Measurements from ENCODE around the gene STAT5A. TPM values are rescaled to one million over a fixed set of nuclear protein-coding genes. Genes with fewer than 3 reads are reported as not detected.
A peak's percentile ranks its signal among the peaks of the same experiment; 100 is the strongest.
"Not testable (repeated sequence)": the region's sequence is repeated elsewhere in the genome, so short reads cannot be mapped to it uniquely, and the experiment has no call there.

Gene STAT5A
- polyA plus RNA-seq, 1 experiment, result 5.3 TPM

GRCh38 chr17:42251115-42251514 lies 37.2 kb upstream of the STAT5A start:
- no peak for DNase-seq (ENCODE audit: low read depth, low spot score)
- H3K4me3 ChIP-seq (ENCODE audit: low read depth, low read length), result no peak overlapping the region
- no peaks in the 10 kb centered on the region for H3K27me3 ChIP-seq (ENCODE audit: control insufficient read depth, insufficient read depth, low read length)
- no peak overlapping the region for H3K27ac ChIP-seq (ENCODE audit: low read depth, low read length)
- TF ChIP-seq CTCF (IDR thresholded peaks at IDR 0.05; ENCODE audit: low read depth, low read length), result peak; percentile 46
- POLR2A ChIA-PET, result interaction anchor here (0.6 to 0.7 kb wide), 2 partner anchors 40 to 42 kb away, joined by 4 to 5 read pairs; no protein-coding TSS in a partner anchor
- CTCF ChIA-PET, result interaction anchor here (1.2 to 3.1 kb wide), 2 partner anchors 14 to 28 kb away, joined by 3 to 14 read pairs; no protein-coding TSS in a partner anchor
- H3K9me3 ChIP-seq (ENCODE audit: control insufficient read depth, insufficient read depth, low read length), result peaks cover 3% of the 10 kb centered on the region; the same call in 1 of the 2 replicates

DNA sequence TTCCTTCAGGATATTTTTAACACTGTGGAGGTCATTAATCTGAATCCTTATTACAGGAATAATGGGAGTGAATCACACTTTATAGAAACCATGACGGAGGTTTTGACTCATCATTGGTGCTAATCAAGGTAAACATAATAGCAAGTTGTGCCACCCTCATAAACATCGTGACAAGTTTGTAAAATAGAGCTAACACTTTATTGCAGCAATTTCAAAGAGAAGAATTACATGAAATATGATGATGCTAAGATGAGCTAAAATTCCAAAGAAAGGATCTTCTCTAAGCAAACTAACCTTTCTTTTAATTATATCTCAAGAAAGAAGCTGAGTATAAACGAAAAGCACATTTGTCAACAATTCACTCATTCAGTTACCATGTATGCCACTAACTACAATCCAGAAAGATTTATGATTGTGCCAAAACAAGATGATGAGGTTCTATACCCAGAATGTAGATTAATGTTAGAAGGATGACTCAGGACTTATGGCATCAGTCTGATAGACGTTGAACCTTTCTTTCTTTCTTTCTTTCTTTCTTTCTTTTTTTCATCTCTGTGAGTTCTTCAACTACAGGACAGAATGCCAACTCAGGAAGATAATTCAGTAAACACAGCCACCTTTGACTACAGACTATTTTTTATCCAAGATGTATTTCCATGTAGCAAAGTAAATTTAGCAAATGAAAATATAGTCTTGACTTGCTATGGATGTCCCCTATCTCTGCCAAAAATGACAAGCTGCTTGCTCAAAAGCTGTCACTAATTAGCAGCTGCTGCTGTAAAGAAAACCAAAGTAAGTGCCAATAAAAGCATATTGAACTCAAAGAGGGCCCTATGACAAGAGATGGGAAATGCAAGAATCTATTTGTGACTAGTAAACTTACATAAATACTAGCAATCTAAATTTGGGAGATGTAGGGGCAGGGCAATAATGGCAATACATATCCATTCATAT lies 35.4 kb upstream of the STAT5A start:
- no peaks in the 10 kb centered on the region for H3K27me3 ChIP-seq (ENCODE audit: control insufficient read depth, insufficient read depth, low read length)
- no peak for TF ChIP-seq CTCF (IDR thresholded peaks at IDR 0.05; ENCODE audit: low read depth, low read length)
- H3K4me3 ChIP-seq (ENCODE audit: low read depth, low read length), result no peak overlapping the region
- no peak overlapping the region for H3K27ac ChIP-seq (ENCODE audit: low read depth, low read length)
- DNase-seq (ENCODE audit: low read depth, low spot score), result no peak
- CTCF ChIA-PET, result interaction anchor here (1.1 to 3.1 kb wide), 2 partner anchors 30 to 69 kb away, joined by 3 to 14 read pairs; no protein-coding TSS in a partner anchor
- H3K9me3 ChIP-seq (ENCODE audit: control insufficient read depth, insufficient read depth, low read length), result no peaks in the 10 kb centered on the region
- POLR2A ChIA-PET, result interaction anchor here (0.5 kb wide), 1 partner anchor 35 kb away, joined by 3 read pairs; no protein-coding TSS in a partner anchor

DNA sequence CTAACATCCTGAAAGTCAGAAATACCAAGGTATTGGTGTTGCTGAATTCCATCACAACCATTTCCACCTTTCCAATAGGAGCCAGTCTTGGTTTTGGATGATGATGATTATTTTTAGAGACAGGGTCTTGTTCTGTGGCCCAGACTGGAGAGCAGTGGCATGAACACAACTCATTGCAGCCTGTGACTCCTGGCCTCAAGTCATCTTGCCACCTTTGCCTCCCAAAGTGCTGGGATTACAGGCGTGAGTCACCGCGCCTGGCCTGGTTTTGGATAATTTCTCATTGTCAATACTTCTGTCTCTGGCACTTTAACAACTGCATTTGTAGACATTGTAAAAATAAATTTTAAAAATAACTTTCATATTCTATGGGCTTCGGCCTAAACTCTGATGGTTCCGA lies 34.7 kb upstream of the STAT5A start:
- Histone ChIP-seq H3K27me3 (ENCODE audit: control insufficient read depth, insufficient read depth, low read length) (no peaks in the 10 kb centered on the region), H3K27ac (ENCODE audit: low read depth, low read length) (no peak overlapping the region), H3K9me3 (ENCODE audit: control insufficient read depth, insufficient read depth, low read length) (no peaks in the 10 kb centered on the region), H3K4me3 (ENCODE audit: low read depth, low read length) (no peak overlapping the region)
- TF ChIP-seq CTCF (IDR thresholded peaks at IDR 0.05; ENCODE audit: low read depth, low read length), result no peak
- DNase-seq (ENCODE audit: low read depth, low spot score), result no peak
- ChIA-PET CTCF (interaction anchor here (3.1 kb wide), 1 partner anchor 31 kb away, joined by 14 read pairs; no protein-coding TSS in a partner anchor), POLR2A (no interaction called here)

- H3K27ac ChIP-seq (ENCODE audit: low read depth, low read length), result no peak overlapping the region
- CTCF ChIA-PET, result no interaction called here
- H3K9me3 ChIP-seq (ENCODE audit: control insufficient read depth, insufficient read depth, low read length), result no peaks in the 10 kb centered on the region
- POLR2A ChIA-PET, result no interaction called here
- DNase-seq (ENCODE audit: low read depth, low spot score), result no peak
- no peaks in the 10 kb centered on the region for H3K27me3 ChIP-seq (ENCODE audit: control insufficient read depth, insufficient read depth, low read length)
- TF ChIP-seq CTCF (IDR thresholded peaks at IDR 0.05; ENCODE audit: low read depth, low read length), result no peak
- H3K4me3 ChIP-seq (ENCODE audit: low read depth, low read length), result no peak overlapping the region
Observed at GRCh38 chr17:42255445-42255844, 32.9 kb upstream of the STAT5A start.

GRCh38 chr17:42260318-42260717 lies 28.0 kb upstream of the STAT5A start:
- CTCF ChIA-PET, result interaction anchor here (0.6 to 1.1 kb wide), 2 partner anchors 13 to 38 kb away, joined by 3 to 4 read pairs; no protein-coding TSS in a partner anchor
- POLR2A ChIA-PET, result no interaction called here
- no peak for DNase-seq (ENCODE audit: low read depth, low spot score)
- Histone ChIP-seq H3K9me3 (ENCODE audit: control insufficient read depth, insufficient read depth, low read length) (no peaks in the 10 kb centered on the region), H3K27ac (ENCODE audit: low read depth, low read length) (no peak overlapping the region), H3K27me3 (ENCODE audit: control insufficient read depth, insufficient read depth, low read length) (no peaks in the 10 kb centered on the region), H3K4me3 (ENCODE audit: low read depth, low read length) (no peak overlapping the region)
- TF ChIP-seq CTCF (IDR thresholded peaks at IDR 0.05; ENCODE audit: low read depth, low read length), result no peak

DNA sequence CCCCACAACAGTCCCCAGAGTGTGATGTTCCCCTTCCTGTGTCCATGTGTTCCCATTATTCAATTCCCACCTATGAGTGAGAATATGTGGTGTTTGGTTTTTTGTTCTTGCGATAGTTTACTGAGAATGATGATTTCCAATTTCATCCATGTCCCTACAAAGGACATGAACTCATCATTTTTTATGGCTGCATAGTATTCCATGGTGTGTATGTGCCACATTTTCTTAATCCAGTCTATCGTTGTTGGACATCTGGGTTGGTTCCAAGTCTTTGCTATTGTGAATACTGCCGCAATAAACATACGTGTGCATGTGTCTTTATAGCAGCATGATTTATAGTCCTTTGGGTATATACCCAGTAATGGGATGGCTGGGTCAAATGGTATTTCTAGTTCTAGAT lies 23.9 kb upstream of the STAT5A start:
- H3K27me3 ChIP-seq (ENCODE audit: control insufficient read depth, insufficient read depth, low read length); H3K4me3 ChIP-seq (ENCODE audit: low read depth, low read length); H3K9me3 ChIP-seq (ENCODE audit: control insufficient read depth, insufficient read depth, low read length); H3K27ac ChIP-seq (ENCODE audit: low read depth, low read length); DNase-seq (ENCODE audit: low read depth, low spot score): not testable (repeated sequence)
- CTCF ChIA-PET, result interaction anchor here (1.5 kb wide), 1 partner anchor 42 kb away, joined by 6 read pairs; no protein-coding TSS in a partner anchor
- POLR2A ChIA-PET, result interaction anchor here (0.6 to 0.7 kb wide), 2 partner anchors 66 to 704 kb away, joined by 4 read pairs; no protein-coding TSS in a partner anchor
